Coronary artery (tissue), 2 donors: Measurements from ENCODE around the gene LGI2.

Experiments
- DNase-seq: peaks from one replicate; pipeline ENCODE4 v3.0.0-alpha.2; 2017; ENCODE audit warnings: low spot score
- H3K27ac ChIP-seq, 2 donors: fragments of 200-600 bp; sonication (generic); one replicate each; pipeline ENCODE4 v1.5.1; 2016 to 2019
- H3K4me3 ChIP-seq: fragments of 200-600 bp; sonication (generic); 2 replicates; pipeline ENCODE4 v1.5.1; 2016; ENCODE audit warnings: mild to moderate bottlenecking, moderate library complexity
- CTCF ChIP-seq: fragments of 200-600 bp; sonication (generic); IDR thresholded peaks from one replicate; pipeline ENCODE4 v1.5.1; 2019; ENCODE audit warnings: antibody characterized with exemption

Gene LGI2

GRCh38 chr4:25051534-25051933, 20.8 kb upstream of the LGI2 start:
- DNase-seq, result no peak
- TF ChIP-seq CTCF, result no peak
- no peak overlapping the region for H3K4me3 ChIP-seq
- H3K27ac ChIP-seq, result no peak overlapping the region

GRCh38 chr4:25050370-25051078, 19.8 kb upstream of the LGI2 start:
- Histone ChIP-seq H3K27ac (no peak overlapping the region), H3K4me3 (no peak overlapping the region)
- TF ChIP-seq CTCF, result no peak
- DNase-seq, result no peak

- DNase-seq, result no peak
Measured at GRCh38 chr4:25043548-25043947, 12.8 kb upstream of the LGI2 start.

GRCh38 chr4:25033526-25033925, 2.8 kb upstream of the LGI2 start:
- DNase-seq, result no peak
- TF ChIP-seq CTCF, result no peak
- Histone ChIP-seq H3K4me3 (no peak overlapping the region), H3K27ac (no peak overlapping the region)

More at GRCh38 chr4:25043548-25043947, 12.8 kb upstream of the LGI2 start:
- no peak overlapping the region for H3K4me3 ChIP-seq
- H3K27ac ChIP-seq, result no peak overlapping the region
- no peak for TF ChIP-seq CTCF

- Histone ChIP-seq H3K27ac (peak overlapping the region in 1 of 2 donors; percentile 84), H3K4me3 (no peak overlapping the region)
- no peak for TF ChIP-seq CTCF
- no peak for DNase-seq
Measured at GRCh38 chr4:25032126-25032525, 1.4 kb upstream of the LGI2 start.

GRCh38 chr4:25031077-25031621, 403 bp upstream of the LGI2 start:
- Histone ChIP-seq H3K27ac (peak overlapping the region; percentile 84 to 88), H3K4me3 (peak overlapping the region; percentile 79)
- TF ChIP-seq CTCF, result no peak
- peak; percentile 76 for DNase-seq
